Parathyroid adenoma (tissue), 2 donors: Measurements from ENCODE around the gene ZNF580.

Experiments
- H2AFZ ChIP-seq: fragments of 300-600 bp; sonication (generic); one replicate; pipeline ENCODE4 v1.7.0; 2017; ENCODE audit warnings: antibody characterized with exemption, mild to moderate bottlenecking
- H3K27ac ChIP-seq: fragments of 300-600 bp; sonication (generic); one replicate; pipeline ENCODE4 v1.7.0; 2017
- H3K27me3 ChIP-seq: fragments of 300-600 bp; sonication (generic); one replicate; pipeline ENCODE4 v1.7.0; 2017; ENCODE audit warnings: low read length; ENCODE audit not compliant: control insufficient read depth, insufficient read depth
- H3K36me3 ChIP-seq: fragments of 300-600 bp; sonication (generic); one replicate; pipeline ENCODE4 v1.7.0; 2017; ENCODE audit warnings: low read length; ENCODE audit not compliant: control insufficient read depth, insufficient read depth
- H3K4me1 ChIP-seq: fragments of 300-600 bp; sonication (generic); one replicate; pipeline ENCODE4 v1.7.0; 2017; ENCODE audit warnings: control low read depth
- H3K4me2 ChIP-seq: fragments of 300-600 bp; sonication (generic); one replicate; pipeline ENCODE4 v1.7.0; 2017; ENCODE audit warnings: low read length
- H3K4me3 ChIP-seq: fragments of 300-600 bp; sonication (generic); one replicate; pipeline ENCODE4 v1.7.0; 2017; ENCODE audit warnings: low read depth, low read length
- H3K79me2 ChIP-seq: fragments of 300-600 bp; sonication (generic); one replicate; pipeline ENCODE4 v1.7.0; 2017; ENCODE audit warnings: control low read depth
- H3K9ac ChIP-seq: fragments of 300-600 bp; sonication (generic); one replicate; pipeline ENCODE4 v1.7.0; 2017; ENCODE audit warnings: mild to moderate bottlenecking
- H3K9me3 ChIP-seq: fragments of 300-600 bp; sonication (generic); one replicate; pipeline ENCODE4 v1.7.0; 2017; ENCODE audit warnings: low read length; ENCODE audit not compliant: control insufficient read depth
- TF ChIP-seq, protein P1 (sequence below): fragments of 300-600 bp; sonication (generic); IDR thresholded peaks from one replicate; pipeline ENCODE4 v1.7.0; 2017; ENCODE audit warnings: antibody characterized with exemption, mild to moderate bottlenecking
- donor health status: primary hyperparathyroidism.

The ZNF580 gene

DNA sequence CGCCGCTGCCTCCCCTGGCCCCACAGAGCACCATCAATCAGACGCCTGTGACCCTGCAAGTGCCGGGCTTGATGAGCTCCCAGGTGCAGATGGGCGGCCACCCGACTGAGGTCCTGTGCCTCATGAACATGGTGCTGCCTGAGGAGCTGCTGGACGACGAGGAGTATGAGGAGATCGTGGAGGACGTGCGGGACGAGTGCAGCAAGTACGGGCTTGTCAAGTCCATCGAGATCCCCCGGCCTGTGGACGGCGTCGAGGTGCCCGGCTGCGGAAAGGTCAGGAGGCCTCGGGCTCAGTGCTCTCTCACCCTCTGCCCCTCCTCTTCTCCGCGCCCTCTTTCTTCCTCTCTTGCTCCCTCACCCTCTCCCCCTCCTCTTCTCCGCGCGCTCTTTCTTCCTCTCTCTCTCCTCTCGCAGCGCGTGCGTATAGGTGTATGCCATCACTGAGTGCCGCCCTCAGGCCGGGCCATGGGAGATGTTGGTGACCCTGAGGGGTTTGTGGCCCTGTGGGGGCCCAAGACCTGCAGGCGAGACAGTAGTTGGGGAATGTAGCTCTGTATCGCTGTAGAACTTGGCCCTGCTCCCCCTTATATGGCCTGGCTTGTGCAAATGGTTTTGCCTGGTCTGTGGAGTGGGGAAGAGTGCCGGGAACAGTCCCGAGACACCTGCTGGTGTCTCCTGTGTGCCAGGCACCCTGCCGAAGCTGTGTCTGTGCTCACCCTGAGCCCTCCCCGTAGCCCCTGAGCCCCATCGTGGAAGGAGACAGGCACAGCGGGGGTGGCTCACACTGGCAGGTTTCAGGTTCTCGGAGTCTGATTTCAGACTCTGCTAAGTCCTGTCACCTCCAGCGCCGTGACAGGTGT is 28.8 kb downstream of the ZNF580 start:
- H3K4me2 ChIP-seq = no peak overlapping the region
- no peak overlapping the region for H2AFZ ChIP-seq
- no peak overlapping the region for H3K4me3 ChIP-seq
- H3K27me3 ChIP-seq = no peaks in the 10 kb centered on the region
- H3K79me2 ChIP-seq = peaks cover 49% of the 10 kb centered on the region
- H3K36me3 ChIP-seq = no peaks in the 10 kb centered on the region
- H3K9ac ChIP-seq = no peak overlapping the region
- H3K9me3 ChIP-seq = no peaks in the 10 kb centered on the region
- TF ChIP-seq, protein P1, sequence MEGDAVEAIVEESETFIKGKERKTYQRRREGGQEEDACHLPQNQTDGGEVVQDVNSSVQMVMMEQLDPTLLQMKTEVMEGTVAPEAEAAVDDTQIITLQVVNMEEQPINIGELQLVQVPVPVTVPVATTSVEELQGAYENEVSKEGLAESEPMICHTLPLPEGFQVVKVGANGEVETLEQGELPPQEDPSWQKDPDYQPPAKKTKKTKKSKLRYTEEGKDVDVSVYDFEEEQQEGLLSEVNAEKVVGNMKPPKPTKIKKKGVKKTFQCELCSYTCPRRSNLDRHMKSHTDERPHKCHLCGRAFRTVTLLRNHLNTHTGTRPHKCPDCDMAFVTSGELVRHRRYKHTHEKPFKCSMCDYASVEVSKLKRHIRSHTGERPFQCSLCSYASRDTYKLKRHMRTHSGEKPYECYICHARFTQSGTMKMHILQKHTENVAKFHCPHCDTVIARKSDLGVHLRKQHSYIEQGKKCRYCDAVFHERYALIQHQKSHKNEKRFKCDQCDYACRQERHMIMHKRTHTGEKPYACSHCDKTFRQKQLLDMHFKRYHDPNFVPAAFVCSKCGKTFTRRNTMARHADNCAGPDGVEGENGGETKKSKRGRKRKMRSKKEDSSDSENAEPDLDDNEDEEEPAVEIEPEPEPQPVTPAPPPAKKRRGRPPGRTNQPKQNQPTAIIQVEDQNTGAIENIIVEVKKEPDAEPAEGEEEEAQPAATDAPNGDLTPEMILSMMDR = no peak
- H3K27ac ChIP-seq = no peak overlapping the region
- H3K4me1 ChIP-seq = peaks cover 8% of the 10 kb centered on the region

DNA sequence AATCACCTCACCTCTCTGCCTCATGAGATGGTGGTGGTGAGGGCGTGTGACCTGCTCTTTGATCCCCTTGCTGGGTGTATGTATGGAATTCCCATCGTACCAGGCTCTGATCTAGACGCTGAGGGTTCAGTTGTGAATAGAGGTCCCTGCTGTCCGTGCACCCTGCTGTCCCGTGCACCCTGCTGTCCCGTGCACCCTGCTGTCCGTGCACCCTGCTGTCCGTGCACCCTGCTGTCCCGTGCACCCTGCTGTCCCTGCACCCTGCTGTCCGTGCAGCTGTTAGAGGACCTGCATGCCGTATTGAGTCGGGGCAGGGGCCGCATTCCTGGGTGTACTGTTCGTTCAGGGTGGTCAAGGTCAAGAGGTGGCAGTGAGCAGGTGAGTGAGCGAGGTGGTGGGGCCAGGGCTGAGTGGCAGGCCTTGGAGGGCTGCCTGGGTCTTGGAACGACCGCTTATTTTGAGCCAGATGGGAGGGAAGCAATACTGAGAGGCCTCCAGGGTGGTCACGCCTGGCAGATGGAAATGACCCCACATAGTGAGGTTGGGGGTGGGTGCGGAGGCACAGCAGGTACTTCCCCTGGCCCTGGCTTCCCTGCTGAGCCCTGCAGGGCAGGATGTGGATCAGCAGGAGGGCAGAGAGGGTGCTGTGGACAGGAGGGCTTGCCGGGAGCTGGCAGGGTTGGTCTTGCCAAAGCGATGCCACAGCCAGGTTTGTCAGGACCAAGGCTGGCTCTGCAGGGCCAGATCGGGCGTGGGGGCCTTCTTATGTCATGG is 29.7 kb downstream of the ZNF580 start:
- H3K4me3 ChIP-seq = no peak overlapping the region
- peak overlapping the region; percentile 39 for H3K27ac ChIP-seq
- H2AFZ ChIP-seq = no peak overlapping the region
- TF ChIP-seq, protein P1 = no peak
- no peak overlapping the region for H3K4me2 ChIP-seq
- no peaks in the 10 kb centered on the region for H3K27me3 ChIP-seq
- H3K9ac ChIP-seq = no peak overlapping the region
- no peaks in the 10 kb centered on the region for H3K36me3 ChIP-seq
- H3K9me3 ChIP-seq = no peaks in the 10 kb centered on the region
- H3K4me1 ChIP-seq = peaks cover 8% of the 10 kb centered on the region
- H3K79me2 ChIP-seq = peaks cover 50% of the 10 kb centered on the region

DNA sequence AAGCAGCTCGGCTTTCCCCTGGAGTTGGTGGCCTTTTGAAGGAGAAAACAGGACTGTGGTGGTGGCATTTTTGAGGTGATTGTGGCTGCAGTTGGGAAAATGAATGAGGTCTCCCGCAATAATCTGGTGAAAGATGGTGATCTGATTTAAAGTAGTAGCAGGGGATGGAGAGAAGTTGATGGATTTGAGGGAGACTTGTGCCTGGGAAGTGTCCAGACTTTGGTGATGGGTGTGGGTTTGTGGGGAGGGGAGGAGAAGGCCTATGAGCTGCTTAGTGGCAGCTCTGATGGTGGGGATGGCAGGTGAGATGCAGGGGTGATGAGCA is 30.2 kb downstream of the ZNF580 start:
- Histone ChIP-seq H3K9me3 (no peaks in the 10 kb centered on the region), H3K27ac (peak overlapping the region; percentile 39), H3K9ac (no peak overlapping the region), H3K4me3 (no peak overlapping the region), H3K36me3 (no peaks in the 10 kb centered on the region), H3K27me3 (no peaks in the 10 kb centered on the region), H3K4me2 (no peak overlapping the region), H3K79me2 (peaks cover 50% of the 10 kb centered on the region), H2AFZ (no peak overlapping the region), H3K4me1 (peaks cover 8% of the 10 kb centered on the region)
- TF ChIP-seq, protein P1 = no peak

DNA sequence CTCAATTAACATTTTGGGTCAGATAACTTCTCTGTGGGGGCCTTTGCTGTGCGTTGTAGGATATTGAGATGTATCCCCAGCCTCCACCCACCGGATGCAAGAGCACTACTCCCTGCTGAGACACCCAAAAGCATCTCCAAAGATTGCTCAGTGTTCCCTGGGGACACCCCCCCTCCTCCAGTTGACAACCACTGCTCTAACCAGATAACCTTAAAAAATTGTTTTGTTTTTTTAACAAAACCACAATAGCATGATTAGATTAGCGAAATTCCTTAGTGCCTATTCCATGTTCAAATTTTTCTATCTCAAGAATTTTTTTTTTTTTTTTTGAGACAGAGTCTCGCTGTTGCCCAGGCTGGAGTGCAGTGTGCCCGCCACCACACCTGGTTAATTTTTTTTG is 31.6 kb downstream of the ZNF580 start:
- Histone ChIP-seq H3K9ac (no peak overlapping the region), H3K4me2 (no peak overlapping the region), H2AFZ (no peak overlapping the region), H3K27me3 (no peaks in the 10 kb centered on the region), H3K4me1 (peaks cover 19% of the 10 kb centered on the region), H3K36me3 (no peaks in the 10 kb centered on the region), H3K4me3 (no peak overlapping the region), H3K9me3 (no peaks in the 10 kb centered on the region), H3K79me2 (peaks cover 42% of the 10 kb centered on the region), H3K27ac (no peak overlapping the region)
- TF ChIP-seq, protein P1 = no peak
